GM23338 (cell line): Measurements from ENCODE around the gene GALNT9. TPM values are rescaled to one million over a fixed set of nuclear protein-coding genes. Genes with fewer than 3 reads are reported as not detected.

Source experiments
- ATAC-seq: fragments of 200-7000 bp; cut with Tn5 transposase; 3 replicates; pipeline ENCODE4 v1.9.1; 2020
- DNase-seq: peaks from one replicate; pipeline ENCODE4 v3.0.0-alpha.2; 2015; ENCODE audit warnings: low spot score
- H2AFZ ChIP-seq: fragments of 200-600 bp; sonication (generic); 2 replicates; pipeline ENCODE4 v1.8.0; 2016; ENCODE audit warnings: antibody characterized with exemption, mild to moderate bottlenecking, moderate library complexity
- H3F3A ChIP-seq: fragments of 200-600 bp; sonication (generic); replicated peaks from 2 replicates; pipeline ENCODE4 v1.8.0; 2017; ENCODE audit warnings: antibody characterized with exemption, mixed run types, low read depth
- H3K27ac ChIP-seq: fragments of 200-600 bp; sonication (generic); 2 replicates; pipeline ENCODE4 v1.6.1; 2016; ENCODE audit warnings: low read depth
- H3K27me3 ChIP-seq: fragments of 200-600 bp; sonication (generic); 2 replicates; pipeline ENCODE4 v1.8.0; 2016; ENCODE audit warnings: mild to moderate bottlenecking, mixed run types, moderate library complexity; ENCODE audit not compliant: insufficient read depth
- H3K36me3 ChIP-seq: fragments of 200-600 bp; sonication (generic); 2 replicates; pipeline ENCODE4 v1.8.0; 2016; ENCODE audit warnings: mild to moderate bottlenecking; ENCODE audit not compliant: insufficient read depth
- H3K4me1 ChIP-seq: fragments of 200-600 bp; sonication (generic); 2 replicates; pipeline ENCODE4 v1.8.0; 2016; ENCODE audit warnings: mild to moderate bottlenecking, moderate library complexity; ENCODE audit not compliant: insufficient read depth
- H3K4me2 ChIP-seq: fragments of 200-600 bp; sonication (generic); 2 replicates; pipeline ENCODE4 v1.7.1; 2017; ENCODE audit warnings: mixed run types
- H3K4me3 ChIP-seq: fragments of 200-600 bp; sonication (generic); 2 replicates; pipeline ENCODE4 v1.6.1; 2016; ENCODE audit warnings: mixed run types
- H3K79me2 ChIP-seq: fragments of 200-600 bp; sonication (generic); replicated peaks from 2 replicates; pipeline ENCODE4 v1.8.0; 2017; ENCODE audit warnings: mild to moderate bottlenecking; ENCODE audit not compliant: insufficient read depth
- H3K9me2 ChIP-seq: fragments of 200-600 bp; sonication (generic); 2 replicates; pipeline ENCODE4 v1.8.0; 2017; ENCODE audit not compliant: insufficient read depth
- H4K20me1 ChIP-seq: fragments of 200-600 bp; sonication (generic); replicated peaks from 2 replicates; pipeline ENCODE4 v1.8.0; 2017; ENCODE audit warnings: mild to moderate bottlenecking; ENCODE audit not compliant: insufficient read depth
- H3K27ac Mint-ChIP-seq: 2 replicates; pipeline ENCODE4 v1.8.0; 2020; ENCODE audit warnings: inconsistent platforms, mild to moderate bottlenecking, moderate library complexity, mixed read lengths
- H3K27me3 Mint-ChIP-seq: 3 replicates; pipeline ENCODE4 v1.8.0; 2022; ENCODE audit warnings: low read depth, mild to moderate bottlenecking, moderate library complexity, mixed read lengths, inconsistent platforms; ENCODE audit not compliant: insufficient read depth, poor library complexity
- H3K36me3 Mint-ChIP-seq: 3 replicates; pipeline ENCODE4 v1.8.0; 2021; ENCODE audit warnings: low read depth, mild to moderate bottlenecking, inconsistent platforms, moderate library complexity, mixed read lengths
- H3K4me1 Mint-ChIP-seq: 3 replicates; pipeline ENCODE4 v1.8.0; 2020; ENCODE audit warnings: mild to moderate bottlenecking, inconsistent platforms, mixed read lengths
- H3K4me3 Mint-ChIP-seq: 3 replicates; pipeline ENCODE4 v1.8.0; 2021; ENCODE audit warnings: moderate library complexity, mild to moderate bottlenecking, inconsistent platforms, mixed read lengths
- H3K9me3 Mint-ChIP-seq: 3 replicates; pipeline ENCODE4 v1.8.0; 2020; ENCODE audit warnings: moderate library complexity, mild to moderate bottlenecking, inconsistent platforms, mixed read lengths
- CREB1 ChIP-seq: fragments of 250-450 bp; sonication (Bioruptor Pico); IDR thresholded peaks from 2 replicates; pipeline ENCODE4 v1.5.0; 2020; ENCODE audit warnings: low read depth, mild to moderate bottlenecking, moderate library complexity
- EZH2 ChIP-seq: fragments of 200-600 bp; sonication (generic); IDR thresholded peaks from one replicate; pipeline ENCODE4 v1.8.0; 2017; ENCODE audit warnings: antibody characterized with exemption, mild to moderate bottlenecking, low read depth; ENCODE audit not compliant: unreplicated experiment
- EZH2phosphoT487 ChIP-seq: fragments of 200-600 bp; sonication (generic); IDR thresholded peaks from one replicate; pipeline ENCODE4 v1.8.1; 2018; ENCODE audit warnings: antibody characterized with exemption; ENCODE audit not compliant: unreplicated experiment
- JUNB ChIP-seq: IDR thresholded peaks from one replicate; pipeline ENCODE4 v1.6.1; 2016; ENCODE audit warnings: antibody characterized with exemption; ENCODE audit not compliant: unreplicated experiment
- NANOG ChIP-seq: IDR thresholded peaks from 2 replicates; pipeline ENCODE4 v1.6.1; 2016; ENCODE audit warnings: antibody characterized with exemption, borderline replicate concordance
- POLR2AphosphoS5 ChIP-seq: IDR thresholded peaks from 2 replicates; pipeline ENCODE4 v1.6.1; 2016; ENCODE audit warnings: antibody characterized with exemption, low read depth
- ZNF114 ChIP-seq: fragments of 250-450 bp; sonication (Bioruptor Pico); IDR thresholded peaks from 2 replicates; pipeline ENCODE4 v1.5.0; 2020; ENCODE audit warnings: mild to moderate bottlenecking, moderate library complexity
- ZNF331 ChIP-seq: fragments of 250-450 bp; sonication (Bioruptor Pico); IDR thresholded peaks from 2 replicates; pipeline ENCODE4 v1.5.0; 2020; ENCODE audit warnings: low read depth, mild to moderate bottlenecking, moderate library complexity
- polyA plus RNA-seq: library from polyadenylated mRNA; unstranded; fragments of >200 nt; fragmentation: Nextera tagmentation; extraction: Ambion mirVana; gene quantifications from 2 replicates; pipeline ENCODE4 v1.2.1, GENCODE V29; 2016
- total RNA-seq: library from RNA; depleted of rRNA; stranded (reverse); fragments of >200 nt; shearing (Covaris generic); gene quantifications from 2 replicates; pipeline ENCODE4 v1.2.3, GENCODE V29; 2014
- TF ChIP-seq, protein P1 (sequence below): IDR thresholded peaks from one replicate; pipeline ENCODE4 v1.6.1; 2018; ENCODE audit warnings: antibody characterized with exemption; ENCODE audit not compliant: unreplicated experiment
- TF ChIP-seq, protein P2 (sequence below), 2 experiments: fragments of 200-600 bp in 1 of 2; sonication (generic) in 1 of 2; conservative IDR thresholded peaks; 2 replicates each; pipeline versions ENCODE4 v1.5.1 to v1.6.1; 2016 to 2017; ENCODE audit warnings: antibody characterized with exemption in 2 of 2, low read depth in 2 of 2, mild to moderate bottlenecking in 2 of 2, moderate library complexity in 1 of 2
- TF ChIP-seq, protein P3 (sequence below): IDR thresholded peaks from 2 replicates; pipeline ENCODE4 v1.6.1; 2016; ENCODE audit warnings: antibody characterized with exemption

GALNT9 gene
- total and polyA plus RNA-seq, 2 experiments from 2014 or later = 0.81 to 2.5 TPM

DNA sequence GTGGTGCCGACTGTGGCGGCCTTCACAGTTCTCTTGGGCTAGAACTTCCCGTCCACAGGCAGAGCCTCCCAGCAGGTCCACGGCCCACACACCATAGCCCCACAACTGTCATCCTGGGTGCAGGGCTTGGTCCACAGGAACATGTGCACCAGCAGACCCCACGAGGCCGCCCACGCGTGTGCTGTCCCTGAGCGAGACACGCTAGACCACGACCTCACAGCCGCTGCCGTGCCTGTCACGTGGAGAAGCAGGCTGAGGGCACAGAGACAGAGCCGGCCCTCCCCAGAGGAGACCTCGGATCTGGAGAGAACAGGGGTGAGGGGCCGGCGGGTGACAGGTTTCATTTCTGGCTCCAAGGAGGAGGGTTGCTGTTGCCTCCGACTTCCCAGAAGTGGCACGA lies 8.9 kb upstream of the GALNT9 start:
- no peaks in the 10 kb centered on the region for H3K9me2 ChIP-seq
- Mint-ChIP-seq H3K9me3 (no peaks in the 10 kb centered on the region), H3K27ac (no peak overlapping the region), H3K4me1 (peaks cover 3% of the 10 kb centered on the region; the same call in 2 of the 3 replicates), H3K27me3 (peaks cover 22% of the 10 kb centered on the region), H3K36me3 (no peaks in the 10 kb centered on the region), H3K4me3 (no peak overlapping the region)
- H3F3A ChIP-seq = peaks cover 8% of the 10 kb centered on the region
- no peaks in the 10 kb centered on the region for H3K4me1 ChIP-seq
- DNase-seq (no peak), ATAC-seq (no peak)
- H3K36me3 ChIP-seq = no peaks in the 10 kb centered on the region
- H4K20me1 ChIP-seq = no peaks in the 10 kb centered on the region
- TF ChIP-seq EZH2 (no peak), JUNB (no peak), CREB1 (CRISPR knock-in tag) (no peak), NANOG (no peak), ZNF114 (CRISPR knock-in tag) (no peak), ZNF331 (no peak), POLR2AphosphoS5 (no peak), EZH2phosphoT487 (no peak)
- TF ChIP-seq, protein P1, sequence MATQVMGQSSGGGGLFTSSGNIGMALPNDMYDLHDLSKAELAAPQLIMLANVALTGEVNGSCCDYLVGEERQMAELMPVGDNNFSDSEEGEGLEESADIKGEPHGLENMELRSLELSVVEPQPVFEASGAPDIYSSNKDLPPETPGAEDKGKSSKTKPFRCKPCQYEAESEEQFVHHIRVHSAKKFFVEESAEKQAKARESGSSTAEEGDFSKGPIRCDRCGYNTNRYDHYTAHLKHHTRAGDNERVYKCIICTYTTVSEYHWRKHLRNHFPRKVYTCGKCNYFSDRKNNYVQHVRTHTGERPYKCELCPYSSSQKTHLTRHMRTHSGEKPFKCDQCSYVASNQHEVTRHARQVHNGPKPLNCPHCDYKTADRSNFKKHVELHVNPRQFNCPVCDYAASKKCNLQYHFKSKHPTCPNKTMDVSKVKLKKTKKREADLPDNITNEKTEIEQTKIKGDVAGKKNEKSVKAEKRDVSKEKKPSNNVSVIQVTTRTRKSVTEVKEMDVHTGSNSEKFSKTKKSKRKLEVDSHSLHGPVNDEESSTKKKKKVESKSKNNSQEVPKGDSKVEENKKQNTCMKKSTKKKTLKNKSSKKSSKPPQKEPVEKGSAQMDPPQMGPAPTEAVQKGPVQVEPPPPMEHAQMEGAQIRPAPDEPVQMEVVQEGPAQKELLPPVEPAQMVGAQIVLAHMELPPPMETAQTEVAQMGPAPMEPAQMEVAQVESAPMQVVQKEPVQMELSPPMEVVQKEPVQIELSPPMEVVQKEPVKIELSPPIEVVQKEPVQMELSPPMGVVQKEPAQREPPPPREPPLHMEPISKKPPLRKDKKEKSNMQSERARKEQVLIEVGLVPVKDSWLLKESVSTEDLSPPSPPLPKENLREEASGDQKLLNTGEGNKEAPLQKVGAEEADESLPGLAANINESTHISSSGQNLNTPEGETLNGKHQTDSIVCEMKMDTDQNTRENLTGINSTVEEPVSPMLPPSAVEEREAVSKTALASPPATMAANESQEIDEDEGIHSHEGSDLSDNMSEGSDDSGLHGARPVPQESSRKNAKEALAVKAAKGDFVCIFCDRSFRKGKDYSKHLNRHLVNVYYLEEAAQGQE = no peak
- TF ChIP-seq, protein P2, sequence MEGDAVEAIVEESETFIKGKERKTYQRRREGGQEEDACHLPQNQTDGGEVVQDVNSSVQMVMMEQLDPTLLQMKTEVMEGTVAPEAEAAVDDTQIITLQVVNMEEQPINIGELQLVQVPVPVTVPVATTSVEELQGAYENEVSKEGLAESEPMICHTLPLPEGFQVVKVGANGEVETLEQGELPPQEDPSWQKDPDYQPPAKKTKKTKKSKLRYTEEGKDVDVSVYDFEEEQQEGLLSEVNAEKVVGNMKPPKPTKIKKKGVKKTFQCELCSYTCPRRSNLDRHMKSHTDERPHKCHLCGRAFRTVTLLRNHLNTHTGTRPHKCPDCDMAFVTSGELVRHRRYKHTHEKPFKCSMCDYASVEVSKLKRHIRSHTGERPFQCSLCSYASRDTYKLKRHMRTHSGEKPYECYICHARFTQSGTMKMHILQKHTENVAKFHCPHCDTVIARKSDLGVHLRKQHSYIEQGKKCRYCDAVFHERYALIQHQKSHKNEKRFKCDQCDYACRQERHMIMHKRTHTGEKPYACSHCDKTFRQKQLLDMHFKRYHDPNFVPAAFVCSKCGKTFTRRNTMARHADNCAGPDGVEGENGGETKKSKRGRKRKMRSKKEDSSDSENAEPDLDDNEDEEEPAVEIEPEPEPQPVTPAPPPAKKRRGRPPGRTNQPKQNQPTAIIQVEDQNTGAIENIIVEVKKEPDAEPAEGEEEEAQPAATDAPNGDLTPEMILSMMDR (conservative IDR thresholded peaks at IDR 0.05; ENCODE audit: low read depth in 2 of 2) = no peak
- TF ChIP-seq, protein P3, sequence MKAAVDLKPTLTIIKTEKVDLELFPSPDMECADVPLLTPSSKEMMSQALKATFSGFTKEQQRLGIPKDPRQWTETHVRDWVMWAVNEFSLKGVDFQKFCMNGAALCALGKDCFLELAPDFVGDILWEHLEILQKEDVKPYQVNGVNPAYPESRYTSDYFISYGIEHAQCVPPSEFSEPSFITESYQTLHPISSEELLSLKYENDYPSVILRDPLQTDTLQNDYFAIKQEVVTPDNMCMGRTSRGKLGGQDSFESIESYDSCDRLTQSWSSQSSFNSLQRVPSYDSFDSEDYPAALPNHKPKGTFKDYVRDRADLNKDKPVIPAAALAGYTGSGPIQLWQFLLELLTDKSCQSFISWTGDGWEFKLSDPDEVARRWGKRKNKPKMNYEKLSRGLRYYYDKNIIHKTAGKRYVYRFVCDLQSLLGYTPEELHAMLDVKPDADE = no peak
- H2AFZ ChIP-seq = no peak overlapping the region
- H3K27ac ChIP-seq = no peak overlapping the region
- H3K4me2 ChIP-seq = no peak overlapping the region
- no peak overlapping the region for H3K4me3 ChIP-seq
- no peaks in the 10 kb centered on the region for H3K79me2 ChIP-seq
- no peaks in the 10 kb centered on the region; the same call in 1 of the 2 replicates for H3K27me3 ChIP-seq
